Lung (tissue), 12 donors: Measurements from ENCODE around the gene SLC8A1. TPM values are rescaled to one million over a fixed set of nuclear protein-coding genes. Genes with fewer than 3 reads are reported as not detected.

Experiments used
- ATAC-seq: fragments of 200-7000 bp; cut with Tn5 transposase; one replicate; pipeline ENCODE4 v1.9.1; 2020; ENCODE audit warnings: moderate number of reproducible peaks; ENCODE audit not compliant: insufficient read depth, low FRiP score
- DNase-seq, 3 donors: peaks; one replicate each; pipeline ENCODE4 v3.0.0-alpha.2; 2013 to 2017
- H3K27ac ChIP-seq, 2 donors: one replicate each; pipeline ENCODE4 v1.5.1; 2013; ENCODE audit warnings: mild to moderate bottlenecking in 2 of 2, moderate library complexity in 2 of 2, control low read depth in 1 of 2, inconsistent platforms in 1 of 2, low read depth in 1 of 2, low read length in 1 of 2
- H3K27me3 ChIP-seq, 3 donors: one replicate each; pipeline ENCODE4 v1.5.1; 2013; ENCODE audit warnings: low read length in 2 of 3; ENCODE audit not compliant: control insufficient read depth in 3 of 3, insufficient read depth in 3 of 3
- H3K36me3 ChIP-seq, 4 donors: one replicate each; pipeline ENCODE4 v1.5.1; 2013; ENCODE audit warnings: low read length in 4 of 4, mild to moderate bottlenecking in 1 of 4, moderate library complexity in 1 of 4; ENCODE audit not compliant: control insufficient read depth in 4 of 4, insufficient read depth in 4 of 4
- H3K4me1 ChIP-seq, 5 donors: one replicate each; pipeline ENCODE4 v1.5.1; 2013; ENCODE audit warnings: low read length in 5 of 5, mild to moderate bottlenecking in 2 of 5, moderate library complexity in 1 of 5; ENCODE audit not compliant: control insufficient read depth in 5 of 5, insufficient read depth in 5 of 5
- H3K4me3 ChIP-seq: one replicate; pipeline ENCODE4 v1.5.1; 2013; ENCODE audit warnings: mild to moderate bottlenecking, control low read depth, moderate library complexity
- H3K9ac ChIP-seq, 2 donors: one replicate each; pipeline ENCODE4 v1.5.1; 2013; ENCODE audit warnings: low read length in 2 of 2, control low read depth in 1 of 2; ENCODE audit not compliant: insufficient read depth in 1 of 2
- H3K9me3 ChIP-seq, 4 donors: one replicate each; pipeline ENCODE4 v1.5.1; 2013; ENCODE audit warnings: low read length in 3 of 4, mild to moderate bottlenecking in 1 of 4, moderate library complexity in 1 of 4; ENCODE audit not compliant: control insufficient read depth in 4 of 4, insufficient read depth in 3 of 4
- CTCF ChIP-seq: IDR thresholded peaks from 2 replicates; pipeline ENCODE4 v1.5.1; 2012; ENCODE audit warnings: mild to moderate bottlenecking; ENCODE audit errors: control extremely low read depth, extremely low read depth
- WGBS, 2 donors: extraction: QIAGEN DNeasy Blood & Tissue Kit; methylation state at CpG; one replicate each; pipeline ENCODE4 v1.1.7; 2013; 5-methylcytosine and 5-hydroxymethylcytosine counted together
- polyA plus RNA-seq, 2 donors: library from polyadenylated mRNA; stranded (reverse); fragments of 200-250 nt; gene quantifications; one replicate each; pipeline ENCODE4 v1.2.1, GENCODE V29; 2013
- total RNA-seq, 2 donors: library from RNA; depleted of rRNA in 1 of 2; stranded (reverse); fragments of >200 nt in 1 of 2; gene quantifications; one replicate each; pipeline ENCODE4 v1.2.1, GENCODE V29; 2014 to 2021
- donor health status: control.
- donor health status: control.
- donor health status: Bipolar disorder and iron deficiency.
- donor health status: healthy.
- donor health status: DM: yes; HTN: yes; CAD: no.

Gene SLC8A1
- total and polyA plus RNA-seq, 4 donors = 1.2 to 34.7 (median 18.4) TPM

- Histone ChIP-seq H3K36me3 (no peaks in the 10 kb centered on the region), H3K27ac (no peak overlapping the region), H3K9ac (no peak overlapping the region), H3K9me3 (no peaks in the 10 kb centered on the region), H3K4me1 (peaks cover 0 to 9% (median 0%) of the 10 kb centered on the region in 5 donors), H3K27me3 (no peaks in the 10 kb centered on the region), H3K4me3 (no peak overlapping the region)
- ATAC-seq (no peak), DNase-seq (no peak)
- 86 to 91% methylated on average over 2 of the region's 2 CpGs for WGBS, 2 donors
- TF ChIP-seq CTCF = no peak
Observed at GRCh38 chr2:40173276-40173675, 278.6 kb downstream of the SLC8A1 start.

- H3K36me3 ChIP-seq = no peaks in the 10 kb centered on the region
- DNase-seq (no peak), ATAC-seq (no peak)
- no peak overlapping the region for H3K4me3 ChIP-seq
- no peak overlapping the region for H3K9ac ChIP-seq
- TF ChIP-seq CTCF = no peak
- no peaks in the 10 kb centered on the region for H3K27me3 ChIP-seq
- 95 to 97% methylated on average over 3 of the region's 3 CpGs for WGBS, 2 donors
- H3K4me1 ChIP-seq = peaks cover 0 to 15% (median 13%) of the 10 kb centered on the region in 5 donors
- H3K9me3 ChIP-seq = no peaks in the 10 kb centered on the region
- no peak overlapping the region for H3K27ac ChIP-seq
Observed at GRCh38 chr2:40169856-40170255, 282.0 kb downstream of the SLC8A1 start.

- no peak for DNase-seq
- no peak overlapping the region for H3K27ac ChIP-seq
- H3K36me3 ChIP-seq = peaks cover 0 to under 1% (median 0%) of the 10 kb centered on the region in 4 donors
- 96 to 98% methylated on average over 2 of the region's 2 CpGs for WGBS, 2 donors
- no peaks in the 10 kb centered on the region for H3K9me3 ChIP-seq
- H3K4me3 ChIP-seq = no peak overlapping the region
- H3K4me1 ChIP-seq = peaks cover 1 to 19% (median 16%) of the 10 kb centered on the region in 5 donors
- H3K9ac ChIP-seq = no peak overlapping the region
- no peak for ATAC-seq
- TF ChIP-seq CTCF = no peak
- H3K27me3 ChIP-seq = no peaks in the 10 kb centered on the region
Observed at GRCh38 chr2:40169430-40169829, 282.5 kb downstream of the SLC8A1 start.

GRCh38 chr2:40168546-40168945 lies 283.3 kb downstream of the SLC8A1 start:
- Histone ChIP-seq H3K9me3 (no peaks in the 10 kb centered on the region), H3K4me1 (peaks cover 1 to 23% (median 16%) of the 10 kb centered on the region in 5 donors), H3K4me3 (no peak overlapping the region), H3K27me3 (no peaks in the 10 kb centered on the region), H3K27ac (no peak overlapping the region), H3K36me3 (peaks cover 0 to 8% (median 0%) of the 10 kb centered on the region in 4 donors), H3K9ac (no peak overlapping the region)
- DNase-seq (no peak), ATAC-seq (no peak)
- no peak for TF ChIP-seq CTCF
- 0 to 27% methylated on average over 1 of the region's 1 CpG for WGBS, 2 donors
